Mesothelial cell of epicardium (in vitro differentiated cells): ENCODE results near the gene AOPEP. TPM values are rescaled to one million over a fixed set of nuclear protein-coding genes. Genes with fewer than 3 reads are reported as not detected.

Experiments
- DNase-seq, 2 experiments: peaks; one replicate each; pipeline ENCODE4 v3.0.0; 2021; ENCODE audit warnings: low spot score in 2 of 2; ENCODE audit not compliant: unreplicated experiment in 2 of 2
- H3K27ac Mint-ChIP-seq: 2 replicates; pipeline ENCODE4 v1.8.0; 2021; ENCODE audit warnings: mixed read lengths
- H3K27me3 Mint-ChIP-seq: 2 replicates; pipeline ENCODE4 v1.8.0; 2021; ENCODE audit warnings: low read depth, mixed read lengths
- H3K36me3 Mint-ChIP-seq: 2 replicates; pipeline ENCODE4 v1.8.0; 2021; ENCODE audit warnings: mixed read lengths
- H3K4me1 Mint-ChIP-seq: 2 replicates; pipeline ENCODE4 v1.8.0; 2021; ENCODE audit warnings: mixed read lengths
- H3K4me3 Mint-ChIP-seq: 2 replicates; pipeline ENCODE4 v1.8.0; 2021; ENCODE audit warnings: mild to moderate bottlenecking, moderate library complexity, mixed read lengths
- H3K9me3 Mint-ChIP-seq: 2 replicates; pipeline ENCODE4 v1.8.0; 2021; ENCODE audit warnings: mixed read lengths
- CTCF ChIP-seq: fragments of 200-600 bp; sonication (generic); IDR thresholded peaks from one replicate; pipeline ENCODE4 v1.5.0; 2021; ENCODE audit warnings: antibody characterized with exemption; ENCODE audit not compliant: unreplicated experiment
- total RNA-seq: library from RNA; stranded (reverse); gene quantifications from 3 replicates; pipeline ENCODE4 v1.2.1, GENCODE V29; 2021

The AOPEP gene
- total RNA-seq, 1 donor from 2014 or later = 63.0 TPM

- DNase-seq = no peak
- Mint-ChIP-seq H3K9me3 (no peaks in the 10 kb centered on the region), H3K27ac (no peak overlapping the region), H3K36me3 (peaks cover 3% of the 10 kb centered on the region), H3K27me3 (no peaks in the 10 kb centered on the region), H3K4me3 (no peak overlapping the region), H3K4me1 (peaks cover 58% of the 10 kb centered on the region)
- TF ChIP-seq CTCF = no peak
These were observed 250.9 kb downstream of the AOPEP start for GRCh38 chr9:94977416-94977815.

GRCh38 chr9:94979904-94980507 is 253.5 kb downstream of the AOPEP start:
- Mint-ChIP-seq H3K4me3 (no peak overlapping the region), H3K27me3 (no peaks in the 10 kb centered on the region), H3K27ac (peak overlapping the region; percentile 26), H3K36me3 (peaks cover 3% of the 10 kb centered on the region), H3K4me1 (peaks cover 39% of the 10 kb centered on the region), H3K9me3 (no peaks in the 10 kb centered on the region)
- no peak for TF ChIP-seq CTCF
- no peak for DNase-seq

GRCh38 chr9:94980947-94981722 is 254.6 kb downstream of the AOPEP start:
- H3K4me1 Mint-ChIP-seq = peaks cover 32% of the 10 kb centered on the region
- no peak for DNase-seq
- peak overlapping the region; percentile 50 for H3K27ac Mint-ChIP-seq
- no peaks in the 10 kb centered on the region for H3K27me3 Mint-ChIP-seq
- no peaks in the 10 kb centered on the region for H3K9me3 Mint-ChIP-seq
- H3K4me3 Mint-ChIP-seq = no peak overlapping the region
- peaks cover 3% of the 10 kb centered on the region for H3K36me3 Mint-ChIP-seq
- TF ChIP-seq CTCF = no peak

- H3K36me3 Mint-ChIP-seq = peaks cover 3% of the 10 kb centered on the region
- DNase-seq = no peak
- H3K4me1 Mint-ChIP-seq = peaks cover 29% of the 10 kb centered on the region
- peak overlapping the region; percentile 50 for H3K27ac Mint-ChIP-seq
- no peak for TF ChIP-seq CTCF
- no peaks in the 10 kb centered on the region for H3K27me3 Mint-ChIP-seq
- no peaks in the 10 kb centered on the region for H3K9me3 Mint-ChIP-seq
- no peak overlapping the region for H3K4me3 Mint-ChIP-seq
These were observed 255.2 kb downstream of the AOPEP start for GRCh38 chr9:94981723-94982090.

GRCh38 chr9:94982211-94982610 is 255.7 kb downstream of the AOPEP start:
- peaks cover 3% of the 10 kb centered on the region for H3K36me3 Mint-ChIP-seq

More at GRCh38 chr9:94982211-94982610, 255.7 kb downstream of the AOPEP start:
- DNase-seq = no peak
- no peak overlapping the region for H3K4me3 Mint-ChIP-seq
- peak overlapping the region; percentile 86 for H3K27ac Mint-ChIP-seq
- H3K27me3 Mint-ChIP-seq = no peaks in the 10 kb centered on the region
- TF ChIP-seq CTCF = no peak
- H3K4me1 Mint-ChIP-seq = peaks cover 29% of the 10 kb centered on the region
- H3K9me3 Mint-ChIP-seq = no peaks in the 10 kb centered on the region
